Duodenal mucosa (tissue), 2 donors: ENCODE results near the gene COPB1.

Experiments used
- H3K27ac ChIP-seq: one replicate; pipeline ENCODE4 v1.7.0; 2013; ENCODE audit warnings: low read depth, low read length
- H3K27me3 ChIP-seq, 2 donors: one replicate each; pipeline ENCODE4 v1.7.0; 2013; ENCODE audit warnings: low read length in 2 of 2, control low read depth in 1 of 2; ENCODE audit not compliant: insufficient read depth in 2 of 2, control insufficient read depth in 1 of 2
- H3K36me3 ChIP-seq, 2 donors: one replicate each; pipeline ENCODE4 v1.7.0; 2013; ENCODE audit warnings: low read length in 2 of 2, control low read depth in 1 of 2; ENCODE audit not compliant: insufficient read depth in 2 of 2, control insufficient read depth in 1 of 2
- H3K4me1 ChIP-seq, 2 donors: one replicate each; pipeline ENCODE4 v1.7.0; 2013; ENCODE audit warnings: low read length in 2 of 2, control low read depth in 1 of 2; ENCODE audit not compliant: insufficient read depth in 2 of 2, control insufficient read depth in 1 of 2
- H3K4me3 ChIP-seq, 2 donors: one replicate each; pipeline ENCODE4 v1.7.0; 2013; ENCODE audit warnings: low read length in 2 of 2, low read depth in 1 of 2
- H3K9ac ChIP-seq, 2 donors: one replicate each; pipeline ENCODE4 v1.7.0; 2013; ENCODE audit warnings: low read length in 2 of 2, low read depth in 1 of 2
- H3K9me3 ChIP-seq, 2 donors: one replicate each; pipeline ENCODE4 v1.7.0; 2013; ENCODE audit warnings: low read length in 2 of 2, control low read depth in 1 of 2; ENCODE audit not compliant: control insufficient read depth in 1 of 2

COPB1 gene

DNA sequence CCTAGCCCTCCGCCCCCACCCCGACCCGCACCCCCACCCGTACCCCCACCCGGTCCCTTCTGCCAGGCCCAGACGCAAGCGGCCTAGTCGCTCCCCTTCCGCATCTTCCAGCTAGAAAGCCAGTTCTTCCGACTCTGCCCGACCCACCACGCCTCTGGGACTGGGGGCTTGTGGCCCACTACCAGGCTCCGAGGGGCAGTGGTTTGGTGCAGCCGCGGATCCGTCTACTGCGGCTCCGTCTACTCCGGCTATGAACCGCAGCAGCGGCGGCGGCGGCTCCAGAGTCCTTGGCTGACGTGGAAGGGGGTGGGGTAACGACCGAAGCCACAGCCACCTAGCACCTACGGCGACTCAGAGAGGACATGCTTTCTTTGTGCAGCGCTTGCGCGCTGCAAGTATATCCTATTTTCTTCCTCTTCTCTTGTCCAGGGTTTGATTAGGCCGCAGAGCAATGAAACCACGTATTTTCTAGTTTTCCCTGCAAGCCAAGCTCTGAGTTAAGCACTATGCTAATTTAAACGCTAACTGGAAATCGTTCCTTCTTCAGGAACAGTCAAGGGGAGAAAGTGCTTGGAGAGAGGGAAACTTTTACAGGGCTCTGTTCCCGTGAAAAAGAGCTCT lies at the start of gene COPB1:
Gene COPB1, minus strand, starts transcription at position 252 of the 621 bp plus-strand sequence. CDS start 883 bp downstream, outside the sequence.
- H3K9ac ChIP-seq = peak within 1 kb of the TSS; percentile 80 to 95
- peak within 1 kb of the TSS; percentile 92 for H3K27ac ChIP-seq
- peaks cover 9 to 11% of the 10 kb centered on the region in 2 donors for H3K4me1 ChIP-seq
- no peaks in the 10 kb centered on the region for H3K9me3 ChIP-seq
- H3K4me3 ChIP-seq = peak within 1 kb of the TSS; percentile 79 to 99
- H3K27me3 ChIP-seq = no peaks in the 10 kb centered on the region
- peaks cover 17 to 21% of the 10 kb centered on the region in 2 donors for H3K36me3 ChIP-seq

DNA sequence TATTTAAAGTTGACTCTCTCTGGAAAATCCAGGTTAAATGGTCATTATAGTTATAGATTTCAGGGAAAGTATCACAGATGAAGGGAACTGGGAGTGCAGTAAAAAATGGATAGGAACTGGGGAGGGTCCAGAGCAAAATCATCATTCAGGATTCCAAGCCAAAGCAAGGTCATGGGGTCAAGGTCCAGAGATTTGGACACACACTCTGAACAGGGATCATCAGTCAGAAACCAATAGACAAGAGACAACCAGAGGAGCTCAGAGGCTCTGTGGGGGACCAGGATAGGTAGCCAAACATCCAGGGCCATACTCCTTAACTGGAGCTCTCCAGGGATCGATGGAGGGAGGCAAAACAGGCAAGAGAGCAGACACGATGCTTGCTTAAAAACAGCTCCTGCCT lies 47.8 kb upstream of the COPB1 start:
- Histone ChIP-seq H3K9me3 (no peaks in the 10 kb centered on the region), H3K4me1 (no peaks in the 10 kb centered on the region), H3K4me3 (no peak overlapping the region), H3K27me3 (no peaks in the 10 kb centered on the region), H3K36me3 (no peaks in the 10 kb centered on the region), H3K9ac (no peak overlapping the region), H3K27ac (no peak overlapping the region)

GRCh38 chr11:14546672-14547071 lies 47.1 kb upstream of the COPB1 start:
- no peaks in the 10 kb centered on the region for H3K36me3 ChIP-seq
- no peak overlapping the region for H3K9ac ChIP-seq
- no peaks in the 10 kb centered on the region for H3K27me3 ChIP-seq
- H3K4me3 ChIP-seq = no peak overlapping the region
- no peaks in the 10 kb centered on the region for H3K9me3 ChIP-seq
- H3K27ac ChIP-seq = no peak overlapping the region
- peaks cover 0 to 1% of the 10 kb centered on the region in 2 donors for H3K4me1 ChIP-seq

GRCh38 chr11:14544611-14545010 lies 45.0 kb upstream of the COPB1 start:
- no peak overlapping the region for H3K4me3 ChIP-seq
- no peaks in the 10 kb centered on the region for H3K27me3 ChIP-seq
- H3K9me3 ChIP-seq = no peaks in the 10 kb centered on the region
- H3K36me3 ChIP-seq = no peaks in the 10 kb centered on the region
- H3K4me1 ChIP-seq = peaks cover 0 to 3% of the 10 kb centered on the region in 2 donors
- no peak overlapping the region for H3K9ac ChIP-seq
- H3K27ac ChIP-seq = no peak overlapping the region

- Histone ChIP-seq H3K9me3 (no peaks in the 10 kb centered on the region), H3K4me3 (no peak overlapping the region), H3K9ac (no peak overlapping the region), H3K36me3 (no peaks in the 10 kb centered on the region), H3K27ac (no peak overlapping the region), H3K4me1 (peaks cover 0 to 3% of the 10 kb centered on the region in 2 donors), H3K27me3 (no peaks in the 10 kb centered on the region)
Measured at GRCh38 chr11:14543260-14543659, 43.6 kb upstream of the COPB1 start.

GRCh38 chr11:14542324-14542723 lies 42.7 kb upstream of the COPB1 start:
- Histone ChIP-seq H3K4me1 (peaks cover 0 to 3% of the 10 kb centered on the region in 2 donors), H3K27ac (no peak overlapping the region), H3K27me3 (no peaks in the 10 kb centered on the region)

DNA sequence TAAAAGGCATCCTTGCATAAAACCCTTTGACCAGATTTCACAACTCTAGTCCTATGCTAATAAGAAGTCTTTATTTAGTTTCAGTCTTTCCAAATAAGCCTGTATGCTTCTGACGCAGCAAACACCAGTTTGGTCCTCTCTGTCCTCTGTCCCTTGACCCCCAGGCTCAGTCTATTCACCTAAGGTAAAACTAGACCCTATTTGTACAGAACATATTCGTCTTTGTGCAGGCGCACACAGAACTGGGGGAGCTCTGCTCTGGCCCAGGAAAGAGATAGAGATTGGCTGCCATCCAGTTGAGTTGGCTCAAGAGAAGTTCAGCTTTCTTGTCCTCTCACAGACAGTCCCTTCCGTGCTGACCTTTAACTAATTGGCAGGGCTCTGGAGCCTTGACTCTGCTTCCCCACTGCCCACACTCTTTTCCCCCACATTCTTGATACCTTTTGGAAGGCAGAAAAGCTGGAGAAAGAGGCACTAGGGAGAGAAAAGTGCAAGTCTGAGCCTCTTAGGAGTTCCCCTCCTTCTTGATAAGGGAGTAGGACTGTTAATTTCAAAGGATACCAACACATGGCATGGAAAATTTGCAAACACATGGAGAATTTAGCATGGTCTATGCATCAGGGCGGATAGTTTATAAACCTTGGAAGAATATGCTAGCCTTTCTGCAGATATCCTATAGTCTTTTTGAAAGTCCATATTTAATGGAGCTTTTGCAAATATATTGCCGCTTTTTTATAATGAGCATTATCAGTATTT lies 41.8 kb upstream of the COPB1 start:
- Histone ChIP-seq H3K27me3 (no peaks in the 10 kb centered on the region), H3K4me3 (no peak overlapping the region), H3K9ac (no peak overlapping the region), H3K4me1 (peaks cover 0 to 8% of the 10 kb centered on the region in 2 donors), H3K9me3 (no peaks in the 10 kb centered on the region), H3K36me3 (no peaks in the 10 kb centered on the region), H3K27ac (no peak overlapping the region)

More at GRCh38 chr11:14542324-14542723, 42.7 kb upstream of the COPB1 start:
- no peak overlapping the region for H3K9ac ChIP-seq
- H3K36me3 ChIP-seq = no peaks in the 10 kb centered on the region
- no peaks in the 10 kb centered on the region for H3K9me3 ChIP-seq
- H3K4me3 ChIP-seq = no peak overlapping the region

- peaks cover 0 to 8% of the 10 kb centered on the region in 2 donors for H3K4me1 ChIP-seq
- H3K4me3 ChIP-seq = no peak overlapping the region
- H3K9me3 ChIP-seq = no peaks in the 10 kb centered on the region
- H3K9ac ChIP-seq = no peak overlapping the region
- no peaks in the 10 kb centered on the region for H3K36me3 ChIP-seq
- H3K27ac ChIP-seq = peak overlapping the region; percentile 14
- no peaks in the 10 kb centered on the region for H3K27me3 ChIP-seq
Measured at GRCh38 chr11:14539982-14540421, 40.4 kb upstream of the COPB1 start.

DNA sequence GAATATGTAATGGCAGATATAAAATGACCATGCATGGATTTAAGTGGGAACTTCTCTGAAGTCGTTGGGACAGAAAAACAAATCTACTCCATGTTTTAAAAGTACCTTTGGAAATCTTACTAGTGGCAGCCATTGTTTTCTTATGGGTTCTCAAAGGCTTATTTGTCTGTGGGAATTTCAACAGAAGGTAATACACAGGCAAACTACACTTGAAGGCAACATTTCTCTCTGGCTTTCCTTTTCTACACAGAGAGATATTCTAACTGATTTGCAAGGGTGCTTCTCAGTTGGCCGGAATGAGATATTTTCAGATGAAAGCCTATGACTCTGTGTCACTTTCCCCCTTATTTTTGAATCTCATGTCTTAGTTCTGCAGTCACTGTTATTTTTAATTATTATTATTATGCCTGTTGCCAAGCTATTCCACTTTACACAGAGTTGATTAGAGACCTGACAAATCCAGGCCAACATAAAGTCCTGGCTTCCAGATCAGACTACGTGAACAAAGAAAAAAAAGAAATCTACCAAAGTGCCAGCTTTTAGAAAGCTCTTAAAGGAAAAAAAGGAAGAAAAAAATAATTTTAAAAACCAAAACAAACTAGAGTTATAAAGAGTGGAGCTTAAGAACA lies 39.4 kb upstream of the COPB1 start:
- Histone ChIP-seq H3K27me3 (no peaks in the 10 kb centered on the region), H3K9ac (no peak overlapping the region)

More for the DNA sequence above, 39.4 kb upstream of the COPB1 start:
- Histone ChIP-seq H3K4me1 (peaks cover 0 to 8% of the 10 kb centered on the region in 2 donors), H3K9me3 (no peaks in the 10 kb centered on the region), H3K4me3 (no peak overlapping the region), H3K36me3 (no peaks in the 10 kb centered on the region), H3K27ac (no peak overlapping the region)
